Neural progenitor cell (in vitro differentiated cells): ENCODE measurements around the gene ZNF423. TPM values are rescaled to one million over a fixed set of nuclear protein-coding genes. Genes with fewer than 3 reads are reported as not detected.
"Not testable (repeated sequence)": the region's sequence is repeated elsewhere in the genome, so short reads cannot be mapped to it uniquely, and the experiment has no call there.

Experiments
- DNase-seq: peaks from one replicate; pipeline ENCODE4 v3.0.0-alpha.2; 2016; ENCODE audit warnings: low spot score
- H2AFZ ChIP-seq: fragments of 200-600 bp; sonication (generic); replicated peaks from 2 replicates; pipeline ENCODE4 v1.6.1; 2016; ENCODE audit warnings: antibody characterized with exemption
- H3F3A ChIP-seq: fragments of 200-600 bp; sonication (generic); 2 replicates; pipeline ENCODE4 v1.6.1; 2016; ENCODE audit warnings: antibody characterized with exemption, low read depth
- H3K27ac ChIP-seq: fragments of 200-600 bp; sonication (generic); 2 replicates; pipeline ENCODE4 v1.5.1; 2016; ENCODE audit warnings: mild to moderate bottlenecking
- H3K27me3 ChIP-seq: fragments of 200-600 bp; sonication (generic); 2 replicates; pipeline ENCODE4 v1.6.1; 2016; ENCODE audit warnings: mild to moderate bottlenecking, moderate library complexity
- H3K36me3 ChIP-seq: fragments of 200-600 bp; sonication (generic); 2 replicates; pipeline ENCODE4 v1.5.1; 2016
- H3K4me1 ChIP-seq: fragments of 200-600 bp; sonication (generic); 2 replicates; pipeline ENCODE4 v1.6.1; 2016; ENCODE audit warnings: mixed run types
- H3K4me2 ChIP-seq: fragments of 200-600 bp; sonication (generic); 2 replicates; pipeline ENCODE4 v1.6.1; 2016
- H3K4me3 ChIP-seq: fragments of 200-600 bp; sonication (generic); 2 replicates; pipeline ENCODE4 v1.5.1; 2016
- H3K79me2 ChIP-seq: fragments of 200-600 bp; sonication (generic); 2 replicates; pipeline ENCODE4 v1.6.1; 2016; ENCODE audit warnings: low read depth
- H3K9ac ChIP-seq: fragments of 200-600 bp; sonication (generic); 2 replicates; pipeline ENCODE4 v1.6.1; 2016
- H3K9me3 ChIP-seq: fragments of 200-600 bp; sonication (generic); 2 replicates; pipeline ENCODE4 v1.5.1; 2016; ENCODE audit warnings: low read depth
- H4K20me1 ChIP-seq: fragments of 200-600 bp; sonication (generic); 2 replicates; pipeline ENCODE4 v1.6.1; 2016; ENCODE audit warnings: low read depth
- H3K27ac Mint-ChIP-seq: 3 replicates; pipeline ENCODE4 v1.8.0; 2021; ENCODE audit warnings: mixed read lengths
- H3K27me3 Mint-ChIP-seq: 2 replicates; pipeline ENCODE4 v1.8.0; 2022; ENCODE audit warnings: low read depth, mild to moderate bottlenecking, inconsistent platforms, moderate library complexity, mixed read lengths; ENCODE audit not compliant: insufficient read depth
- H3K36me3 Mint-ChIP-seq: 3 replicates; pipeline ENCODE4 v1.8.0; 2021; ENCODE audit warnings: mixed read lengths
- H3K4me1 Mint-ChIP-seq: 3 replicates; pipeline ENCODE4 v1.8.0; 2021; ENCODE audit warnings: mixed read lengths
- H3K4me3 Mint-ChIP-seq: 3 replicates; pipeline ENCODE4 v1.8.0; 2021; ENCODE audit warnings: mild to moderate bottlenecking, moderate library complexity, mixed read lengths
- H3K9me3 Mint-ChIP-seq: 3 replicates; pipeline ENCODE4 v1.8.0; 2020; ENCODE audit warnings: mixed read lengths
- CTCF ChIP-seq: fragments of 200-600 bp; sonication (generic); IDR thresholded peaks from 2 replicates; pipeline ENCODE4 v1.5.1; 2017; ENCODE audit warnings: antibody characterized with exemption, mild to moderate bottlenecking
- EZH2 ChIP-seq: fragments of 200-600 bp; sonication (generic); IDR thresholded peaks from 2 replicates; pipeline ENCODE4 v1.6.1; 2017; ENCODE audit warnings: antibody characterized with exemption, mild to moderate bottlenecking, moderate library complexity
- EZH2phosphoT487 ChIP-seq: fragments of 200-600 bp; sonication (generic); IDR thresholded peaks from 2 replicates; pipeline ENCODE4 v1.6.1; 2017; ENCODE audit warnings: antibody characterized with exemption
- total RNA-seq: library from RNA; depleted of rRNA; stranded (reverse); fragments of >200 nt; gene quantifications from 2 replicates; pipeline ENCODE4 v1.2.3, GENCODE V29; 2015; ENCODE audit warnings: low replicate concordance

ZNF423 gene
- total RNA-seq, 1 donor from 2014 or later, result 21.9 TPM

DNA sequence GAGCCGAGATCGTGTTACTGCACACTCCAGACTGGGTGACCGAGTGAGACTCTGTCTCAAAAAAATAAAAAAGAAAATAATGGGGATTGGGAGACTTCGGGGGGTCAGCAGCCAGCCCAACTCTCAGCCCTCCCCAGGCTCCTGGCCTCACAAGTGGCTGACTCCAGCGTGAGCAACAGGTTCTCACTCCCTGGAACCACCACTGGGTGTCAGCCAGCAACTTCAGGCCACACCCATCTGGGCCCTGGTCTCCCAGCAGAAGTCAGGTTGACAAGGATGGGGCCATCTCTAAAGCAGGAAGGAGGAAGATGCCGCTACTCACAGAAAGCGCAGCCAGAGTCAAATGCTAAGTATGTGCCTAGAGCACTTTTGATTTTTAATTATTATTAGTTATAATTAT, 342.9 kb downstream of the ZNF423 start:
- DNase-seq, result peak; percentile 53
- Histone ChIP-seq H3K36me3 (no peaks in the 10 kb centered on the region), H3K27ac (no peak overlapping the region), H3K9ac (no peak overlapping the region), H3K79me2 (no peaks in the 10 kb centered on the region), H4K20me1 (peaks cover 25% of the 10 kb centered on the region), H3K4me2 (no peak overlapping the region), H2AFZ (no peak overlapping the region), H3K4me1 (no peaks in the 10 kb centered on the region), H3F3A (no peaks in the 10 kb centered on the region), H3K4me3 (no peak overlapping the region), H3K27me3 (no peaks in the 10 kb centered on the region), H3K9me3 (no peaks in the 10 kb centered on the region)
- no peak overlapping the region for H3K4me3 Mint-ChIP-seq
- H3K27me3 Mint-ChIP-seq, result peaks cover 9% of the 10 kb centered on the region
- TF ChIP-seq EZH2phosphoT487 (no peak), CTCF (peak; percentile 33)
- peaks cover 19% of the 10 kb centered on the region for H3K36me3 Mint-ChIP-seq
- peaks cover 10% of the 10 kb centered on the region for H3K4me1 Mint-ChIP-seq
- H3K27ac Mint-ChIP-seq, result no peak overlapping the region
- no peaks in the 10 kb centered on the region for H3K9me3 Mint-ChIP-seq

DNA sequence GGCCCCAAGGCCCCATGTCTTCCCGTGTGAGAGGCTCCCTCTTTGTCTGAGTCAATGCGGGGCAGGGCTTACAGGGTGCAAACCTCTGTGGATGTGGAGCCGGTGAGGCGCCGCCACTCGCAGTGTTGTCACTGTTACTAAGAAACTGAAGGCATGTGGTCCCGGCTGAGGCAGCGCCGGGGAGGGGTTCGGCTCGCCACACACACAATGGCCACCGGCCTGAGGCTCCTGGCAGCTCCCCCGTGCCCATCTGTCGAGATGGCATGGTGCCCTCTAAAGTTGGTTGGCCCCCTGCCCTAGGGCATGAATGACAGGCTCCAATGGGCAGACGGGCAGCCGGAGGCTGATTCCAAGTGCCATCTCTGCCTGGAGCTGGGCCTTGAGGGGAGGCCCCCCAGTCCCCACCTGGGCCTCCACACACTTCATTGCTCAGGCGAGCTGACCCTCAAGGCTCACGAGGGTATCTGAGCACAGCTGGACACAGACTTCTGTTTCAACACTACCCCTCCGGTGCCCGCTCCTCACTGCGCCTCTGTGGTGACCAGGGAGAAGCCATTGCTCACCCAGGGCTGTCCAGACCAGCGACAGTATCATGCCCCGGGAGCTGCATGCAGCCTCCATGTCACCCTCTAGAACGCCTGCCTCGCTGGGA, 345.1 kb downstream of the ZNF423 start:
- Mint-ChIP-seq H3K27me3 (peaks cover 9% of the 10 kb centered on the region), H3K4me3 (no peak overlapping the region), H3K9me3 (no peaks in the 10 kb centered on the region), H3K36me3 (peaks cover 31% of the 10 kb centered on the region), H3K4me1 (peaks cover 10% of the 10 kb centered on the region), H3K27ac (no peak overlapping the region)
- Histone ChIP-seq H3K9me3 (no peaks in the 10 kb centered on the region), H3K4me2 (no peak overlapping the region), H3K79me2 (no peaks in the 10 kb centered on the region), H3K27me3 (no peaks in the 10 kb centered on the region), H3F3A (no peaks in the 10 kb centered on the region), H3K4me3 (no peak overlapping the region), H3K9ac (no peak overlapping the region), H3K4me1 (no peaks in the 10 kb centered on the region), H3K27ac (no peak overlapping the region), H4K20me1 (peaks cover 20% of the 10 kb centered on the region), H3K36me3 (no peaks in the 10 kb centered on the region), H2AFZ (no peak overlapping the region)
- DNase-seq, result no peak
- no peak for TF ChIP-seq EZH2phosphoT487
- no peak for TF ChIP-seq EZH2
- TF ChIP-seq CTCF, result no peak

GRCh38 chr16:49510141-49510540, 345.8 kb downstream of the ZNF423 start:
- no peak overlapping the region for H3K4me3 Mint-ChIP-seq
- Histone ChIP-seq H3K36me3 (no peaks in the 10 kb centered on the region), H3K9ac (no peak overlapping the region), H3K27me3 (no peaks in the 10 kb centered on the region), H3K9me3 (no peaks in the 10 kb centered on the region), H4K20me1 (peaks cover 15% of the 10 kb centered on the region), H3F3A (no peaks in the 10 kb centered on the region), H3K79me2 (no peaks in the 10 kb centered on the region), H3K4me2 (no peak overlapping the region), H3K4me1 (no peaks in the 10 kb centered on the region), H2AFZ (no peak overlapping the region), H3K27ac (no peak overlapping the region), H3K4me3 (no peak overlapping the region)
- peaks cover 10% of the 10 kb centered on the region for H3K4me1 Mint-ChIP-seq
- TF ChIP-seq EZH2, result no peak
- TF ChIP-seq EZH2phosphoT487, result no peak
- no peak for TF ChIP-seq CTCF
- no peaks in the 10 kb centered on the region for H3K9me3 Mint-ChIP-seq
- DNase-seq, result no peak
- H3K36me3 Mint-ChIP-seq, result peaks cover 31% of the 10 kb centered on the region
- peaks cover 9% of the 10 kb centered on the region for H3K27me3 Mint-ChIP-seq
- H3K27ac Mint-ChIP-seq, result no peak overlapping the region

- not testable (repeated sequence) for H3K9ac ChIP-seq, H2AFZ ChIP-seq, H3F3A ChIP-seq, DNase-seq, H3K27me3 Mint-ChIP-seq, H3K27ac ChIP-seq, H3K4me2 ChIP-seq, H3K36me3 ChIP-seq, H3K9me3 Mint-ChIP-seq, H3K79me2 ChIP-seq, H3K4me1 ChIP-seq, H3K4me1 Mint-ChIP-seq, H3K27me3 ChIP-seq, H3K27ac Mint-ChIP-seq, H3K4me3 ChIP-seq, H3K9me3 ChIP-seq, H4K20me1 ChIP-seq, H3K4me3 Mint-ChIP-seq
- peaks cover 29% of the 10 kb centered on the region for H3K36me3 Mint-ChIP-seq
These were observed 349.6 kb downstream of the ZNF423 start for GRCh38 chr16:49506058-49507013.
